Measurements from ENCODE around the gene SYCP2. TPM values are rescaled to one million over a fixed set of nuclear protein-coding genes. Genes with fewer than 3 reads are reported as not detected.

SYCP2 gene
- total and polyA plus RNA-seq, 7 donors = 0.29 to 1.1 (median 0.49) TPM

DNA sequence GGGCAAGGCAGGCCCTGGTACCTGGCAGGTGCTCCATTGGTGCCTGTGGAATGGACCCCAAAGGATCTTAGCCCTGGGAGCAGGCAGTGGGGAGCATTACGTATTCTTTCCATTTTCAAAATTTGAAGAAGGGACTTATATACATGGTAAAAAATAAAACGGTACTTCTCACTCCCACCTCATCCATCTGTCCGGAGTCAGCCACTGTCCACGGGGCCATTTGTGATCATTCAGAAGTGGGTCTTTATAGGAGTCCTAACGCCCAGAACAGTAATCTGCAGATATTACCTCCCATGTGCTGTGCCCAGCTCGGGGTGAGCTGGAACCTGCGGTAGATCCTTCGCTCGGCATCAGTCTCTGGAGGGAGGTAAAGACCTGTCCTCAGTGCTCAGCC is 110.4 kb downstream of the SYCP2 start:
- DNase-seq = no peak
- no peaks in the 10 kb centered on the region for H3K9me3 ChIP-seq

DNA sequence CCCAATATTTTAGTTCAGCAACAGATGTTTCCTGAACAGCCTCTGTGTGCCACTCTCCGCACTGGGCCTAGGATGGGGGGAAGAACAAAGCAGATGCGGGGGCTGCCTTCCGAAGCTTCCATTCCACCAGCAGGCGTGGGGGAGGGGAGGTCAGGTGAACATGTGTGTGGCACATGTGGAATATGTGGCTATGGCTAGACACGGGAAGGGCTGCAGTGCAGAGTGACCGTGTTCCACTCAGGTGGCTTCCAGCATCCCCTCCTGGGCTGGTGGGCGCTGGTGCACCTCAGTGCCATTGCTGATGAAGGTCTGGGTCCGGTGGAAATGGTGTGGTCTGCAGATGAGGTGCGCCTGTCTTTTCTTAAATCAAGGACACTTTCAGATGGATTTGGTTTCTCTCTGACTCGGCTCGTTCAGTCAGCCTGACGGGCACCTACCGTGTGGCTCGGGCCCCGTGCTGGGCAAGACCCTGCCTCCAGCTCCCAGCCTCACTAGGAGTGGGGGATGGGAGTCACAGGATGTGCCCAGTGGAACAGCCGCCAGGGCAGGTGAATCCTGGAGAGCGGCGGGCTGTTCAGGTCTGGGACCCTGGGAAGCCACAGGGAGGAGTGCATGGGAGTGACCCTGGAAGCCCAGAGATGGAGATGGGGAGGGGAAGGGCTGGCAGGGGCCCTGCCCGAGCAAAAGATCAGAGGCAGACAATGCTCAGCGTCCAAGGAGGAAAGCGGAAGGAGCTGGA is 111.0 kb downstream of the SYCP2 start:
- Histone ChIP-seq H3K4me1 (no peaks in the 10 kb centered on the region), H3K36me3 (ENCODE audit: insufficient read depth in 1 of 2, low read depth in 1 of 2) (no peaks in the 10 kb centered on the region), H3K27ac (no peak overlapping the region), H3K9me3 (no peaks in the 10 kb centered on the region), H3K4me3 (no peak overlapping the region), H3K27me3 (ENCODE audit: insufficient read depth in 3 of 3, low read length in 2 of 3) (peaks cover 0 to 7% (median 0%) of the 10 kb centered on the region in 3 donors)
- TF ChIP-seq, protein P1, sequence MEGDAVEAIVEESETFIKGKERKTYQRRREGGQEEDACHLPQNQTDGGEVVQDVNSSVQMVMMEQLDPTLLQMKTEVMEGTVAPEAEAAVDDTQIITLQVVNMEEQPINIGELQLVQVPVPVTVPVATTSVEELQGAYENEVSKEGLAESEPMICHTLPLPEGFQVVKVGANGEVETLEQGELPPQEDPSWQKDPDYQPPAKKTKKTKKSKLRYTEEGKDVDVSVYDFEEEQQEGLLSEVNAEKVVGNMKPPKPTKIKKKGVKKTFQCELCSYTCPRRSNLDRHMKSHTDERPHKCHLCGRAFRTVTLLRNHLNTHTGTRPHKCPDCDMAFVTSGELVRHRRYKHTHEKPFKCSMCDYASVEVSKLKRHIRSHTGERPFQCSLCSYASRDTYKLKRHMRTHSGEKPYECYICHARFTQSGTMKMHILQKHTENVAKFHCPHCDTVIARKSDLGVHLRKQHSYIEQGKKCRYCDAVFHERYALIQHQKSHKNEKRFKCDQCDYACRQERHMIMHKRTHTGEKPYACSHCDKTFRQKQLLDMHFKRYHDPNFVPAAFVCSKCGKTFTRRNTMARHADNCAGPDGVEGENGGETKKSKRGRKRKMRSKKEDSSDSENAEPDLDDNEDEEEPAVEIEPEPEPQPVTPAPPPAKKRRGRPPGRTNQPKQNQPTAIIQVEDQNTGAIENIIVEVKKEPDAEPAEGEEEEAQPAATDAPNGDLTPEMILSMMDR (IDR thresholded peaks at IDR 0.05) = no peak
- intact Hi-C loops (cut with DNase I) = no loop called here
- ATAC-seq (no peak), DNase-seq (no peak)
- WGBS, 3 donors = 82 to 89% (median 88%) methylated on average over 19 to 21 of the region's 21 CpGs

More for the DNA sequence above, 110.4 kb downstream of the SYCP2 start:
- Histone ChIP-seq H3K4me1 (no peaks in the 10 kb centered on the region), H3K4me3 (no peak overlapping the region), H3K27ac (no peak overlapping the region), H3K27me3 (ENCODE audit: insufficient read depth in 3 of 3, low read length in 2 of 3) (peaks cover 0 to 7% (median 0%) of the 10 kb centered on the region in 3 donors), H3K36me3 (ENCODE audit: insufficient read depth in 1 of 2, low read depth in 1 of 2) (no peaks in the 10 kb centered on the region)
- ATAC-seq = no peak
- TF ChIP-seq, protein P1 (IDR thresholded peaks at IDR 0.05) = no peak
- 78 to 88% (median 87%) methylated on average over 9 of the region's 9 CpGs for WGBS, 3 donors
- intact Hi-C loops (cut with DNase I) = no loop called here

DNA sequence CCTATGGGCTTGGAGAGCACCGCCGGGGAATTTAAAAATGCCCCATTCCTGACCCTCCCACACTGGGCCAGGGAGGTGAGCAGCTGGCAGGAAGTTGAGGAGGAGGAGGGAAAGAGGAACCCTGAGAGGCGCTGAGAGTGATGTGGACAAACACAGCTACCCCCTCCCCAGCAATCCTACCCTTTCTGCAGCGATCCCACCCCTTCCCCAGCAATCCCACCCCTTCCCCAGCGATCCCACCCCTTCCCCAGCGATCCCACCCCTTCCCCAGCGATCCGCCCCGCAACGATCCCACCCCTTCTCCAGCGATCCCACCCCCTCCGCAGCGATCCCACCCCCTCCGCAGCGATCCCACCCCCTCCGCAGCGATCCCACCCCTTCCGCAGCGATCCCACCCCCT is 111.6 kb downstream of the SYCP2 start:
- H3K4me1 ChIP-seq = no peaks in the 10 kb centered on the region
- no peaks in the 10 kb centered on the region for H3K9me3 ChIP-seq
- H3K27ac ChIP-seq = no peak overlapping the region
- no peak overlapping the region for H3K4me3 ChIP-seq
- H3K36me3 ChIP-seq (ENCODE audit: insufficient read depth in 1 of 2, low read depth in 1 of 2) = no peaks in the 10 kb centered on the region
- 82 to 89% (median 84%) methylated on average over 10 to 18 of the region's 19 CpGs for WGBS, 3 donors
- ATAC-seq (no peak), DNase-seq (no peak)
- TF ChIP-seq, protein P1 (IDR thresholded peaks at IDR 0.05) = no peak
- intact Hi-C loops (cut with DNase I) = no loop called here
- peaks cover 0 to 7% (median 0%) of the 10 kb centered on the region in 3 donors for H3K27me3 ChIP-seq (ENCODE audit: insufficient read depth in 3 of 3, low read length in 2 of 3)

DNA sequence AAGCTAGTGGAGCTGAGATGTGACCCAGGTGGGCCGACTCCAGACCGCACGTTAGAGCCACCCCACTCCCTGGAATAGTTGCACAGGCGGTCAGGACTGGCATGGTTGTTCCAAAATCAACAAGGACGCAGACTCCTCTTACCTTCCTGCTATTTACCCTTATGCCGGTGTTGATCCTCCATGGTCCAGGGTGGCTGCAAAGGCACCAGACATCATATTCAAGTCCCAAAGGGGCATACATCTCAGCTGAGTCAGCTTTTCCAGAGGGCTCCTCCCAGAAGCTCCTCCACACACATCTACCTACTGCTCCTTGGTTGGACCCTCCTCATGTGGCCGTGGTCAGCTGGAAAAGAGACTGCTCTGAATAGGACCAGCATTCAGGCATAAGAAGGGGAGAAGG is 112.2 kb downstream of the SYCP2 start:
- TF ChIP-seq, protein P1 (IDR thresholded peaks at IDR 0.05) = no peak
- Histone ChIP-seq H3K4me1 (no peaks in the 10 kb centered on the region), H3K27ac (no peak overlapping the region), H3K4me3 (no peak overlapping the region), H3K36me3 (ENCODE audit: insufficient read depth in 1 of 2, low read depth in 1 of 2) (no peaks in the 10 kb centered on the region), H3K27me3 (ENCODE audit: insufficient read depth in 3 of 3, low read length in 2 of 3) (peaks cover 0 to 7% (median 0%) of the 10 kb centered on the region in 3 donors), H3K9me3 (no peaks in the 10 kb centered on the region)
- WGBS, 3 donors = 87 to 94% (median 93%) methylated on average over 7 of the region's 7 CpGs
- ATAC-seq (no peak), DNase-seq (no peak)
- intact Hi-C loops (cut with DNase I) = no loop called here
